ENCODE results near the gene VMP1.

DNA sequence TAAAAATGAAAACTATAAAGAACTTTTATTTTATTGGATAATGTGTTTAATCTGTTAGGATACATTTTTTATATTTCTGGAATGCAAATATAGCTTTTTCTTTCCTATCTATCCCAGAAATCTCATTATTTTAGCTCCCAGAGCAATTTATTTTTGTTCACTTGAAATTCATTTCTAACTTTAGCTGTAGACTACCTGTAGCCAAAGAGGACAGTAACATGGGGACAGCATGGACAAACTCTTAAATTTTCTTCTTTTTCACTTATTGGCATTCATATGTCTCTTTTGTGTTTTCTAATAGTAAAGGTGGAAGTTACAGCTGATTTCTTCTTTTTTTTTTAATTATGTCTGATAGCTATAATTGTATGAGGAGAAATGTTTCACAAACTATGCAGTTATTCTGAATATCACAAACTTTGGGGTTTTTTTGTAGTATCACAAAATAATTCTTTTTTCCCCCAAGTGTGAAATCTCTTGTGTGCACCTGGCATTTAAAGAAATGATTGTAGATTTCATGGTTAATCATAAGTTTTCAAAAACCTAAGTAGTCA, 55.4 kb downstream of the VMP1 start:
- TF ChIP-seq, protein P1, sequence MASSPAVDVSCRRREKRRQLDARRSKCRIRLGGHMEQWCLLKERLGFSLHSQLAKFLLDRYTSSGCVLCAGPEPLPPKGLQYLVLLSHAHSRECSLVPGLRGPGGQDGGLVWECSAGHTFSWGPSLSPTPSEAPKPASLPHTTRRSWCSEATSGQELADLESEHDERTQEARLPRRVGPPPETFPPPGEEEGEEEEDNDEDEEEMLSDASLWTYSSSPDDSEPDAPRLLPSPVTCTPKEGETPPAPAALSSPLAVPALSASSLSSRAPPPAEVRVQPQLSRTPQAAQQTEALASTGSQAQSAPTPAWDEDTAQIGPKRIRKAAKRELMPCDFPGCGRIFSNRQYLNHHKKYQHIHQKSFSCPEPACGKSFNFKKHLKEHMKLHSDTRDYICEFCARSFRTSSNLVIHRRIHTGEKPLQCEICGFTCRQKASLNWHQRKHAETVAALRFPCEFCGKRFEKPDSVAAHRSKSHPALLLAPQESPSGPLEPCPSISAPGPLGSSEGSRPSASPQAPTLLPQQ (tag by site-specific recombination; IDR thresholded peaks at IDR 0.05), result no peak
- TF ChIP-seq, protein P2, sequence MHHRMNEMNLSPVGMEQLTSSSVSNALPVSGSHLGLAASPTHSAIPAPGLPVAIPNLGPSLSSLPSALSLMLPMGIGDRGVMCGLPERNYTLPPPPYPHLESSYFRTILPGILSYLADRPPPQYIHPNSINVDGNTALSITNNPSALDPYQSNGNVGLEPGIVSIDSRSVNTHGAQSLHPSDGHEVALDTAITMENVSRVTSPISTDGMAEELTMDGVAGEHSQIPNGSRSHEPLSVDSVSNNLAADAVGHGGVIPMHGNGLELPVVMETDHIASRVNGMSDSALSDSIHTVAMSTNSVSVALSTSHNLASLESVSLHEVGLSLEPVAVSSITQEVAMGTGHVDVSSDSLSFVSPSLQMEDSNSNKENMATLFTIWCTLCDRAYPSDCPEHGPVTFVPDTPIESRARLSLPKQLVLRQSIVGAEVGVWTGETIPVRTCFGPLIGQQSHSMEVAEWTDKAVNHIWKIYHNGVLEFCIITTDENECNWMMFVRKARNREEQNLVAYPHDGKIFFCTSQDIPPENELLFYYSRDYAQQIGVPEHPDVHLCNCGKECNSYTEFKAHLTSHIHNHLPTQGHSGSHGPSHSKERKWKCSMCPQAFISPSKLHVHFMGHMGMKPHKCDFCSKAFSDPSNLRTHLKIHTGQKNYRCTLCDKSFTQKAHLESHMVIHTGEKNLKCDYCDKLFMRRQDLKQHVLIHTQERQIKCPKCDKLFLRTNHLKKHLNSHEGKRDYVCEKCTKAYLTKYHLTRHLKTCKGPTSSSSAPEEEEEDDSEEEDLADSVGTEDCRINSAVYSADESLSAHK (tag by site-specific recombination; IDR thresholded peaks at IDR 0.05), result no peak
- TF ChIP-seq, protein P3, sequence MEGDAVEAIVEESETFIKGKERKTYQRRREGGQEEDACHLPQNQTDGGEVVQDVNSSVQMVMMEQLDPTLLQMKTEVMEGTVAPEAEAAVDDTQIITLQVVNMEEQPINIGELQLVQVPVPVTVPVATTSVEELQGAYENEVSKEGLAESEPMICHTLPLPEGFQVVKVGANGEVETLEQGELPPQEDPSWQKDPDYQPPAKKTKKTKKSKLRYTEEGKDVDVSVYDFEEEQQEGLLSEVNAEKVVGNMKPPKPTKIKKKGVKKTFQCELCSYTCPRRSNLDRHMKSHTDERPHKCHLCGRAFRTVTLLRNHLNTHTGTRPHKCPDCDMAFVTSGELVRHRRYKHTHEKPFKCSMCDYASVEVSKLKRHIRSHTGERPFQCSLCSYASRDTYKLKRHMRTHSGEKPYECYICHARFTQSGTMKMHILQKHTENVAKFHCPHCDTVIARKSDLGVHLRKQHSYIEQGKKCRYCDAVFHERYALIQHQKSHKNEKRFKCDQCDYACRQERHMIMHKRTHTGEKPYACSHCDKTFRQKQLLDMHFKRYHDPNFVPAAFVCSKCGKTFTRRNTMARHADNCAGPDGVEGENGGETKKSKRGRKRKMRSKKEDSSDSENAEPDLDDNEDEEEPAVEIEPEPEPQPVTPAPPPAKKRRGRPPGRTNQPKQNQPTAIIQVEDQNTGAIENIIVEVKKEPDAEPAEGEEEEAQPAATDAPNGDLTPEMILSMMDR (tag by site-specific recombination; IDR thresholded peaks at IDR 0.05), result no peak
- TF ChIP-seq ZNF175 (tag by site-specific recombination; IDR thresholded peaks at IDR 0.05) (no peak), YY1 (tag by site-specific recombination; IDR thresholded peaks at IDR 0.05) (no peak)
